ENCODE measurements around the gene SH3D19. TPM values are rescaled to one million over a fixed set of nuclear protein-coding genes. Genes with fewer than 3 reads are reported as not detected.

The SH3D19 gene
- total RNA-seq, 1 experiment from 2014 or later = 15.5 TPM

DNA sequence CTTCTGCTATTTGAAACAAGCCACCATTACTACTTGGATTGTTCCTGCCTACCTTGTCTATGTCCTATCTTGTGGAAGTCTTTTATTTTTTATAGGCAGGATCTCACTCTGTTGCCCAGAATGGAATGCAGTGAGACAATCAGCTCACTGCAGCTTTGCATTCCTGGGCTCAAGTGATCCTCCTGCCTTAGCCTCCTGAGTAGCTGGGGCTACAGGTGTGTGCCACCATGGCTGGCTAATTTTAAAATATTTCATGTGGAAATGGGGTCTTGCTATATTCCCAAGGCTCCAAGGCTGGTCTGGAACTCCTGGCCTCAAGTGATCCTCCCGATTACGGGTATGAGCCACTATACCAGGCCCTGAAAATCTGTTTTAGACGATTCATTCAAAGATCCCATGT is 218.3 kb downstream of the SH3D19 start:
- CTCF ChIA-PET = no interaction called here
- no peak overlapping the region for H3K27ac Mint-ChIP-seq (ENCODE audit: unreplicated experiment)
- no peak overlapping the region for H3K4me3 Mint-ChIP-seq (ENCODE audit: low read depth, unreplicated experiment)
- DNase-seq = no peak
- intact Hi-C loops (cut with micrococcal nuclease; ENCODE audit: unreplicated experiment) = no loop called here
- H3K27me3 Mint-ChIP-seq (ENCODE audit: unreplicated experiment) = no peaks in the 10 kb centered on the region
- no TSS peak for BruUV-seq (replicated peaks)
- H3K9me3 Mint-ChIP-seq (ENCODE audit: low read depth, unreplicated experiment) = no peaks in the 10 kb centered on the region
- peaks cover 48% of the 10 kb centered on the region for H3K36me3 Mint-ChIP-seq (ENCODE audit: insufficient read depth, unreplicated experiment)
- peaks cover 6% of the 10 kb centered on the region for H3K4me1 Mint-ChIP-seq (ENCODE audit: low read depth, unreplicated experiment)
- TF ChIP-seq, protein P1, sequence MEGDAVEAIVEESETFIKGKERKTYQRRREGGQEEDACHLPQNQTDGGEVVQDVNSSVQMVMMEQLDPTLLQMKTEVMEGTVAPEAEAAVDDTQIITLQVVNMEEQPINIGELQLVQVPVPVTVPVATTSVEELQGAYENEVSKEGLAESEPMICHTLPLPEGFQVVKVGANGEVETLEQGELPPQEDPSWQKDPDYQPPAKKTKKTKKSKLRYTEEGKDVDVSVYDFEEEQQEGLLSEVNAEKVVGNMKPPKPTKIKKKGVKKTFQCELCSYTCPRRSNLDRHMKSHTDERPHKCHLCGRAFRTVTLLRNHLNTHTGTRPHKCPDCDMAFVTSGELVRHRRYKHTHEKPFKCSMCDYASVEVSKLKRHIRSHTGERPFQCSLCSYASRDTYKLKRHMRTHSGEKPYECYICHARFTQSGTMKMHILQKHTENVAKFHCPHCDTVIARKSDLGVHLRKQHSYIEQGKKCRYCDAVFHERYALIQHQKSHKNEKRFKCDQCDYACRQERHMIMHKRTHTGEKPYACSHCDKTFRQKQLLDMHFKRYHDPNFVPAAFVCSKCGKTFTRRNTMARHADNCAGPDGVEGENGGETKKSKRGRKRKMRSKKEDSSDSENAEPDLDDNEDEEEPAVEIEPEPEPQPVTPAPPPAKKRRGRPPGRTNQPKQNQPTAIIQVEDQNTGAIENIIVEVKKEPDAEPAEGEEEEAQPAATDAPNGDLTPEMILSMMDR (IDR thresholded peaks at IDR 0.05; ENCODE audit: unreplicated experiment) = no peak

DNA sequence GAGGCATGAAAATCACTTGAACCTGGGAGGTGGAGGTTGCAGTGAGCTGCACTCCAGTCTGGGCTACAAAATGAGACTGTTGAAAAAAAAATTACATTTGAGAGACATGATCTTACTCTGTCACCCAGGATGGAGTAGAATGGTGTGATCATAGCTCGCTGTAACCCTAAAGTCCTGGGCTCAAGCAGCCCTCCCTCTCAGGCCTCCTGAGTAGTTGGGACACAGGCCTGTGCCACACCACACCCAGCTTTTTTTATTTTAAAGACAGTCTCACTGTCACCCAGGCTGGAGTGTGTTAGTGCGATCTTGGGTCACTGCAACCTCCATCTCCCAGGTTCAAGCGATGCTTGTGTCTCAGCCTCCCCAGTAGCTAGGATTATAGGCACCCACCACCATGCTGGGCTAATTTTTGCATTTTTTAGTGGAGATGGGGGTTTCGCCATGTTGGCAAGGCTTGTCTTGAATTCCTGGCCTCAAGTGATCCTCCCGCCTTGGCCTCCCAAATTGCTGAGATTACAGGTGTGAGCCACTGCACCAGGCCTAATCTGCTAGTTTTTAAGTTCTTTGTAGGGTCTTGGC is 219.9 kb downstream of the SH3D19 start:
- BruUV-seq (replicated peaks) = no TSS peak
- intact Hi-C loops (cut with micrococcal nuclease; ENCODE audit: unreplicated experiment) = no loop called here
- Mint-ChIP-seq H3K36me3 (ENCODE audit: insufficient read depth, unreplicated experiment) (peaks cover 62% of the 10 kb centered on the region), H3K4me3 (ENCODE audit: low read depth, unreplicated experiment) (no peak overlapping the region), H3K27me3 (ENCODE audit: unreplicated experiment) (no peaks in the 10 kb centered on the region), H3K27ac (ENCODE audit: unreplicated experiment) (no peak overlapping the region), H3K9me3 (ENCODE audit: low read depth, unreplicated experiment) (no peaks in the 10 kb centered on the region), H3K4me1 (ENCODE audit: low read depth, unreplicated experiment) (peaks cover 6% of the 10 kb centered on the region)
- CTCF ChIA-PET = no interaction called here
- TF ChIP-seq, protein P1 (IDR thresholded peaks at IDR 0.05; ENCODE audit: unreplicated experiment) = no peak
- DNase-seq = no peak

DNA sequence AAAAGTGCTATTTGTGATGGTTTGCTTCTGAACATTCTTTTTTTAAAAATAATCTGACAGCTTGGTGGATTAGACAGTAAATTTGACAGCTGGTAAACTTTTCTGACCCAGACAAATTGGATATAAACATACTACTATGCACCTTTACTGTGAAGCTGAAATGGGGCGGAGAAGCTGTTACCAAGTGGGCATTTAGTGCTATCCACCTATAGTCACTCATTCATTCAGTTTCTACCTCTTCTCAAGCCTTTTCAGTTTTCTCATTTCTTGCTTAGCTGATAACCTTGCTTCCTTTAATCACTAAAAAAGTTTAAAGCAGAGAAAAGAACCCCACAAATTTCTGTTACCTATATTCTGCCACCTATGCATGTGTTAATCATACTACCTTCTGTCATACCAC is 220.8 kb downstream of the SH3D19 start:
- no peak overlapping the region for H3K27ac Mint-ChIP-seq (ENCODE audit: unreplicated experiment)

DNA sequence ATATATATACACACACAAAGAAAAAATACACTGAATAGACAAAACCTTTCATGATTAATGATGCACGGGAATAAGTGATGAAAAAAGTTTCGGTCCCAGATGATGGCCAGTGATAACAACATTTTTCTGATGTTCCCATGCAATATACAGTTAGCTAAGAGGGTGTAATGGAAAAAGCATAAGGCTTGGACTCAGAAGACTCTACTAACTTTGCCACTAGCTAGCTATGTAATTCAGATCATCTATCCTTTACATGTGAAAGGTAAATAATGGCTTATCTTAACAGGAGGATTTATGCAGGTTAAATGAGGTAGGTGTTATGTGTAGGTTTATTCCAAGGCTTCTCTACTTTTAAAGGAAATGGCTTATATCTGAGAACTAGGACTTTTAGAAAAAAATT is 221.6 kb downstream of the SH3D19 start:
- CTCF ChIA-PET = no interaction called here
- Mint-ChIP-seq H3K4me3 (ENCODE audit: low read depth, unreplicated experiment) (no peak overlapping the region), H3K36me3 (ENCODE audit: insufficient read depth, unreplicated experiment) (peaks cover 80% of the 10 kb centered on the region), H3K4me1 (ENCODE audit: low read depth, unreplicated experiment) (peaks cover 6% of the 10 kb centered on the region), H3K9me3 (ENCODE audit: low read depth, unreplicated experiment) (no peaks in the 10 kb centered on the region), H3K27ac (ENCODE audit: unreplicated experiment) (no peak overlapping the region), H3K27me3 (ENCODE audit: unreplicated experiment) (no peaks in the 10 kb centered on the region)
- intact Hi-C loops (cut with micrococcal nuclease; ENCODE audit: unreplicated experiment) = no loop called here
- TF ChIP-seq, protein P1 (IDR thresholded peaks at IDR 0.05; ENCODE audit: unreplicated experiment) = no peak
- no peak for DNase-seq
- no TSS peak for BruUV-seq (replicated peaks)

More for the DNA sequence above, 220.8 kb downstream of the SH3D19 start:
- no peaks in the 10 kb centered on the region for H3K27me3 Mint-ChIP-seq (ENCODE audit: unreplicated experiment)
- H3K9me3 Mint-ChIP-seq (ENCODE audit: low read depth, unreplicated experiment) = no peaks in the 10 kb centered on the region
- H3K4me1 Mint-ChIP-seq (ENCODE audit: low read depth, unreplicated experiment) = peaks cover 6% of the 10 kb centered on the region
- peaks cover 71% of the 10 kb centered on the region for H3K36me3 Mint-ChIP-seq (ENCODE audit: insufficient read depth, unreplicated experiment)
- BruUV-seq (replicated peaks) = no TSS peak
- DNase-seq = no peak
- no peak overlapping the region for H3K4me3 Mint-ChIP-seq (ENCODE audit: low read depth, unreplicated experiment)
- CTCF ChIA-PET = interaction anchor here (0.6 kb wide), 1 partner anchor 124 kb away, joined by 3 read pairs; no protein-coding TSS in a partner anchor
- TF ChIP-seq, protein P1 (IDR thresholded peaks at IDR 0.05; ENCODE audit: unreplicated experiment) = no peak
- intact Hi-C loops (cut with micrococcal nuclease; ENCODE audit: unreplicated experiment) = no loop called here

Measured in Calu3 (cell line).